H1 (cell line): ENCODE data around the gene FAM210A. TPM values are rescaled to one million over a fixed set of nuclear protein-coding genes. Genes with fewer than 3 reads are reported as not detected.

ENCODE experiments used
- EP300 ChIP-seq, 2 experiments: IDR thresholded peaks; 1 replicate in 1 of 2; 2 replicates in 1 of 2; pipeline ENCODE4 v1.6.1; 2011 to 2012; ENCODE audit warnings: low read depth in 2 of 2, low read length in 2 of 2, mild to moderate bottlenecking in 2 of 2, borderline replicate concordance in 1 of 2, inconsistent platforms in 1 of 2, moderate library complexity in 1 of 2
- GTF2F1 ChIP-seq: IDR thresholded peaks from 2 replicates; pipeline ENCODE4 v1.6.1; 2012; ENCODE audit warnings: low read depth, low read length, improper control_type of control experiment, borderline replicate concordance
- PHF8 ChIP-seq: fragments of 200-600 bp; sonication (generic); conservative IDR thresholded peaks from 2 replicates; pipeline ENCODE4 v1.7.1; 2012; ENCODE audit warnings: low read depth, mild to moderate bottlenecking, inconsistent platforms, low read length, moderate library complexity
- SP1 ChIP-seq: IDR thresholded peaks from 2 replicates; pipeline ENCODE4 v1.6.1; 2011; ENCODE audit warnings: low read depth, low read length
- polyA plus RNA-seq, 7 experiments: library from polyadenylated mRNA; depleted of rRNA in 3 of 7; stranded (reverse) in 5 of 7; unstranded in 2 of 7; fragments of >200 nt in 5 of 7; fragments of 200-250 nt in 2 of 7; gene quantifications; 1 replicate in 5 of 7; 2 replicates in 1 of 7; 4 replicates in 1 of 7; pipeline versions ENCODE4 v1.2.1 to v1.2.3, GENCODE V29; 2011 to 2013; ENCODE audit warnings: missing spikeins in 2 of 7, mixed read lengths in 2 of 7
- total RNA-seq: library from RNA; stranded (reverse); fragmentation: NEBNext Ultra II Directional; extraction: Animal tissue kit (Norgen Biotek cat#: 25700); gene quantifications from 2 replicates; pipeline ENCODE4 v1.2.1, GENCODE V29; 2021
- TF ChIP-seq, protein P1 (sequence below): fragments of 300-600 bp; sonication (generic); IDR thresholded peaks from 2 replicates; pipeline ENCODE4 v1.7.1; 2012; ENCODE audit warnings: low read length, moderate library complexity, mild to moderate bottlenecking, inconsistent platforms; ENCODE audit not compliant: insufficient replicate concordance

FAM210A gene
- total and polyA plus RNA-seq, 2 of the 8 experiments (the other 6 are each of a cell fraction or from before 2014, with no cell fraction given), result 8.2 to 25.4 TPM

DNA sequence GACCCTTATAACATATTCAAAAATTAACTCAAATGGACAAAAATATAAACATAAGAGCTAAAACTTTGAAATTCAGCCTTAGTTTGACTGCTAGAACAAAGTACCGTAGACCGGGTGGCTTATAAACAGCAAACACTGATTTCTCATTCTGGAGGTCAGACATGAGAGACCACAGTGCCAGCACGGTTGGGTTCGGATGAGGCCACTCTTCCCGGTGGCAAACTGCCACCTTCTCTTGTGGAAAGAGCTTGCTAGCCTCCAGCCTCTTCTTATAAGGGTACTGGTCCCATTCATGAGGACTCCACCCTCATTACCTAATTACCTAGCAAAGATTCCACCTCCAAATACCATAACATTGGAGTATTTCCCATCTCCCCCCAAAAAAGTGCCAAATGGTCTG is 91.3 kb downstream of the FAM210A start (continued):
- TF ChIP-seq, protein P1, sequence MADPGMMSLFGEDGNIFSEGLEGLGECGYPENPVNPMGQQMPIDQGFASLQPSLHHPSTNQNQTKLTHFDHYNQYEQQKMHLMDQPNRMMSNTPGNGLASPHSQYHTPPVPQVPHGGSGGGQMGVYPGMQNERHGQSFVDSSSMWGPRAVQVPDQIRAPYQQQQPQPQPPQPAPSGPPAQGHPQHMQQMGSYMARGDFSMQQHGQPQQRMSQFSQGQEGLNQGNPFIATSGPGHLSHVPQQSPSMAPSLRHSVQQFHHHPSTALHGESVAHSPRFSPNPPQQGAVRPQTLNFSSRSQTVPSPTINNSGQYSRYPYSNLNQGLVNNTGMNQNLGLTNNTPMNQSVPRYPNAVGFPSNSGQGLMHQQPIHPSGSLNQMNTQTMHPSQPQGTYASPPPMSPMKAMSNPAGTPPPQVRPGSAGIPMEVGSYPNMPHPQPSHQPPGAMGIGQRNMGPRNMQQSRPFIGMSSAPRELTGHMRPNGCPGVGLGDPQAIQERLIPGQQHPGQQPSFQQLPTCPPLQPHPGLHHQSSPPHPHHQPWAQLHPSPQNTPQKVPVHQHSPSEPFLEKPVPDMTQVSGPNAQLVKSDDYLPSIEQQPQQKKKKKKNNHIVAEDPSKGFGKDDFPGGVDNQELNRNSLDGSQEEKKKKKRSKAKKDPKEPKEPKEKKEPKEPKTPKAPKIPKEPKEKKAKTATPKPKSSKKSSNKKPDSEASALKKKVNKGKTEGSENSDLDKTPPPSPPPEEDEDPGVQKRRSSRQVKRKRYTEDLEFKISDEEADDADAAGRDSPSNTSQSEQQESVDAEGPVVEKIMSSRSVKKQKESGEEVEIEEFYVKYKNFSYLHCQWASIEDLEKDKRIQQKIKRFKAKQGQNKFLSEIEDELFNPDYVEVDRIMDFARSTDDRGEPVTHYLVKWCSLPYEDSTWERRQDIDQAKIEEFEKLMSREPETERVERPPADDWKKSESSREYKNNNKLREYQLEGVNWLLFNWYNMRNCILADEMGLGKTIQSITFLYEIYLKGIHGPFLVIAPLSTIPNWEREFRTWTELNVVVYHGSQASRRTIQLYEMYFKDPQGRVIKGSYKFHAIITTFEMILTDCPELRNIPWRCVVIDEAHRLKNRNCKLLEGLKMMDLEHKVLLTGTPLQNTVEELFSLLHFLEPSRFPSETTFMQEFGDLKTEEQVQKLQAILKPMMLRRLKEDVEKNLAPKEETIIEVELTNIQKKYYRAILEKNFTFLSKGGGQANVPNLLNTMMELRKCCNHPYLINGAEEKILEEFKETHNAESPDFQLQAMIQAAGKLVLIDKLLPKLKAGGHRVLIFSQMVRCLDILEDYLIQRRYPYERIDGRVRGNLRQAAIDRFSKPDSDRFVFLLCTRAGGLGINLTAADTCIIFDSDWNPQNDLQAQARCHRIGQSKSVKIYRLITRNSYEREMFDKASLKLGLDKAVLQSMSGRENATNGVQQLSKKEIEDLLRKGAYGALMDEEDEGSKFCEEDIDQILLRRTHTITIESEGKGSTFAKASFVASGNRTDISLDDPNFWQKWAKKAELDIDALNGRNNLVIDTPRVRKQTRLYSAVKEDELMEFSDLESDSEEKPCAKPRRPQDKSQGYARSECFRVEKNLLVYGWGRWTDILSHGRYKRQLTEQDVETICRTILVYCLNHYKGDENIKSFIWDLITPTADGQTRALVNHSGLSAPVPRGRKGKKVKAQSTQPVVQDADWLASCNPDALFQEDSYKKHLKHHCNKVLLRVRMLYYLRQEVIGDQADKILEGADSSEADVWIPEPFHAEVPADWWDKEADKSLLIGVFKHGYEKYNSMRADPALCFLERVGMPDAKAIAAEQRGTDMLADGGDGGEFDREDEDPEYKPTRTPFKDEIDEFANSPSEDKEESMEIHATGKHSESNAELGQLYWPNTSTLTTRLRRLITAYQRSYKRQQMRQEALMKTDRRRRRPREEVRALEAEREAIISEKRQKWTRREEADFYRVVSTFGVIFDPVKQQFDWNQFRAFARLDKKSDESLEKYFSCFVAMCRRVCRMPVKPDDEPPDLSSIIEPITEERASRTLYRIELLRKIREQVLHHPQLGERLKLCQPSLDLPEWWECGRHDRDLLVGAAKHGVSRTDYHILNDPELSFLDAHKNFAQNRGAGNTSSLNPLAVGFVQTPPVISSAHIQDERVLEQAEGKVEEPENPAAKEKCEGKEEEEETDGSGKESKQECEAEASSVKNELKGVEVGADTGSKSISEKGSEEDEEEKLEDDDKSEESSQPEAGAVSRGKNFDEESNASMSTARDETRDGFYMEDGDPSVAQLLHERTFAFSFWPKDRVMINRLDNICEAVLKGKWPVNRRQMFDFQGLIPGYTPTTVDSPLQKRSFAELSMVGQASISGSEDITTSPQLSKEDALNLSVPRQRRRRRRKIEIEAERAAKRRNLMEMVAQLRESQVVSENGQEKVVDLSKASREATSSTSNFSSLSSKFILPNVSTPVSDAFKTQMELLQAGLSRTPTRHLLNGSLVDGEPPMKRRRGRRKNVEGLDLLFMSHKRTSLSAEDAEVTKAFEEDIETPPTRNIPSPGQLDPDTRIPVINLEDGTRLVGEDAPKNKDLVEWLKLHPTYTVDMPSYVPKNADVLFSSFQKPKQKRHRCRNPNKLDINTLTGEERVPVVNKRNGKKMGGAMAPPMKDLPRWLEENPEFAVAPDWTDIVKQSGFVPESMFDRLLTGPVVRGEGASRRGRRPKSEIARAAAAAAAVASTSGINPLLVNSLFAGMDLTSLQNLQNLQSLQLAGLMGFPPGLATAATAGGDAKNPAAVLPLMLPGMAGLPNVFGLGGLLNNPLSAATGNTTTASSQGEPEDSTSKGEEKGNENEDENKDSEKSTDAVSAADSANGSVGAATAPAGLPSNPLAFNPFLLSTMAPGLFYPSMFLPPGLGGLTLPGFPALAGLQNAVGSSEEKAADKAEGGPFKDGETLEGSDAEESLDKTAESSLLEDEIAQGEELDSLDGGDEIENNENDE, result no peak
- TF ChIP-seq SP1 (no peak), EP300 (IDR thresholded peaks at IDR 0.05; ENCODE audit: borderline replicate concordance in 1 of 2, low read depth in 2 of 2, low read length in 2 of 2) (no peak), GTF2F1 (no peak), PHF8 (no peak)
